DOHH2 (cell line): ENCODE measurements around the gene GALNS.
A peak's percentile ranks its signal among the peaks of the same experiment; 100 is the strongest.

Experiments
- H3F3A ChIP-seq: fragments of 200-600 bp; sonication (generic), shearing (Covaris generic); 2 replicates; pipeline ENCODE4 v1.6.0; 2016; ENCODE audit warnings: antibody characterized with exemption, mild to moderate bottlenecking; ENCODE audit not compliant: control insufficient read depth, insufficient read depth
- H3K27ac ChIP-seq: fragments of 200-600 bp; sonication (generic); 2 replicates; pipeline ENCODE4 v1.5.1; 2014; ENCODE audit warnings: low read depth, mild to moderate bottlenecking, low read length, moderate library complexity
- H3K27me3 ChIP-seq: fragments of 200-600 bp; sonication (generic); 2 replicates; pipeline ENCODE4 v1.6.1; 2014; ENCODE audit warnings: mild to moderate bottlenecking, low read length, mixed read lengths; ENCODE audit not compliant: control insufficient read depth
- H3K36me3 ChIP-seq: fragments of 200-600 bp; sonication (generic); 2 replicates; pipeline ENCODE4 v1.6.1; 2014; ENCODE audit warnings: mild to moderate bottlenecking, low read length, moderate library complexity, mixed read lengths; ENCODE audit not compliant: control insufficient read depth
- H3K4me1 ChIP-seq: fragments of 200-600 bp; sonication (generic); 2 replicates; pipeline ENCODE4 v1.6.1; 2014; ENCODE audit warnings: mild to moderate bottlenecking, low read length, mixed read lengths; ENCODE audit not compliant: control insufficient read depth
- H3K4me2 ChIP-seq: fragments of 200-600 bp; sonication (generic); 2 replicates; pipeline ENCODE4 v1.6.0; 2014; ENCODE audit warnings: mild to moderate bottlenecking, low read length, moderate library complexity
- H3K4me3 ChIP-seq: fragments of 200-600 bp; sonication (generic); 2 replicates; pipeline ENCODE4 v1.5.1; 2014; ENCODE audit warnings: mild to moderate bottlenecking, low read length, mixed read lengths
- H3K79me2 ChIP-seq: fragments of 200-600 bp; sonication (generic); 2 replicates; pipeline ENCODE4 v1.6.1; 2014; ENCODE audit warnings: mild to moderate bottlenecking, low read length, mixed read lengths; ENCODE audit not compliant: control insufficient read depth
- H3K9me2 ChIP-seq: fragments of 200-600 bp; sonication (generic); replicated peaks from 2 replicates; pipeline ENCODE4 v1.6.1; 2014; ENCODE audit warnings: mild to moderate bottlenecking, low read length, mixed read lengths; ENCODE audit not compliant: control insufficient read depth
- H3K9me3 ChIP-seq: fragments of 200-600 bp; sonication (generic); 2 replicates; pipeline ENCODE4 v1.6.1; 2014; ENCODE audit warnings: antibody characterized with exemption, low read length, mixed read lengths; ENCODE audit not compliant: control insufficient read depth, insufficient read depth
- H4K20me1 ChIP-seq: fragments of 200-600 bp; sonication (generic); 2 replicates; pipeline ENCODE4 v1.6.0; 2014; ENCODE audit warnings: low read depth, mild to moderate bottlenecking, antibody characterized with exemption, low read length, moderate library complexity; ENCODE audit not compliant: control insufficient read depth, insufficient read depth
- EZH2phosphoT487 ChIP-seq: fragments of 200-600 bp; sonication (generic); IDR thresholded peaks from 2 replicates; pipeline ENCODE4 v1.6.1; 2017; ENCODE audit warnings: borderline replicate concordance, mild to moderate bottlenecking, antibody characterized with exemption, low read length, moderate library complexity, mixed read lengths
- TF ChIP-seq, protein P1 (sequence below): fragments of 200-600 bp; sonication (generic); IDR thresholded peaks from one replicate; pipeline ENCODE4 v1.5.1; 2014; ENCODE audit warnings: antibody characterized with exemption, mild to moderate bottlenecking, low read depth, low read length; ENCODE audit not compliant: poor library complexity, severe bottlenecking

Gene GALNS

DNA sequence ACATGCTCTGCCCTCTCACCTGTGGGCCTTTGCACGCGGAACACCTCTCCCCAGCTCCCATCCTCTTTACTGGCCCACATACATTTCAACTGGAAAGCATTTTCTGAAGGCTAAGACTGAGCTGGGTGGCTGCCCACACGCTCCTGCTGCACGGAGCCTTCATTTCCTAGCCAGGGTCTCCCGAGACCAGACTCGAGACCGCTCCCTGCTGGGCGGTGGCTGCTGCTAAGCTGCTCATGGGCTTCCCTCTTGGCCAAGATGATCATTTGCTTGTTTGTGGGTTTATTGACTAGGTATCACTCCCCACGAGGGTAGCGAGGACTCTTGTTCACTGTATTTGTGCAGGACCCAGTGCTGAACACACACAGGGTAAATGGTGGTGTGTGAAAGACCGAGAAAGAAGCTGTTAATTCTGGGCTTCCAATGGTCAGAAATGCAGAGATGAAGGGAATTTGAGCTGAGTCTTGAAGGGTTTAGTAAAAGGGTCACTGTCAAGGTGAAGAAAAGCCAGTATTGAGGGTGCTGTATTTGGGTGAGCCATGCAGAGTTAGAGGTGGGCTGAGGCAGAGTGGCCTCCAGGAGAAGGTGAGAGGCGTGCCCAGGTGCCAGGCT lies 1.1 kb upstream of the GALNS start:
- Histone ChIP-seq H3K4me2 (peak overlapping the region; percentile 67), H3K9me3 (no peaks in the 10 kb centered on the region), H3K79me2 (peaks cover 14% of the 10 kb centered on the region), H3K27ac (no peak overlapping the region), H3K4me1 (peaks cover 30% of the 10 kb centered on the region), H3K36me3 (peaks cover 21% of the 10 kb centered on the region), H3F3A (peaks cover 7% of the 10 kb centered on the region), H3K9me2 (no peaks in the 10 kb centered on the region), H4K20me1 (no peaks in the 10 kb centered on the region), H3K4me3 (peak overlapping the region; percentile 77), H3K27me3 (no peaks in the 10 kb centered on the region)
- TF ChIP-seq, protein P1, sequence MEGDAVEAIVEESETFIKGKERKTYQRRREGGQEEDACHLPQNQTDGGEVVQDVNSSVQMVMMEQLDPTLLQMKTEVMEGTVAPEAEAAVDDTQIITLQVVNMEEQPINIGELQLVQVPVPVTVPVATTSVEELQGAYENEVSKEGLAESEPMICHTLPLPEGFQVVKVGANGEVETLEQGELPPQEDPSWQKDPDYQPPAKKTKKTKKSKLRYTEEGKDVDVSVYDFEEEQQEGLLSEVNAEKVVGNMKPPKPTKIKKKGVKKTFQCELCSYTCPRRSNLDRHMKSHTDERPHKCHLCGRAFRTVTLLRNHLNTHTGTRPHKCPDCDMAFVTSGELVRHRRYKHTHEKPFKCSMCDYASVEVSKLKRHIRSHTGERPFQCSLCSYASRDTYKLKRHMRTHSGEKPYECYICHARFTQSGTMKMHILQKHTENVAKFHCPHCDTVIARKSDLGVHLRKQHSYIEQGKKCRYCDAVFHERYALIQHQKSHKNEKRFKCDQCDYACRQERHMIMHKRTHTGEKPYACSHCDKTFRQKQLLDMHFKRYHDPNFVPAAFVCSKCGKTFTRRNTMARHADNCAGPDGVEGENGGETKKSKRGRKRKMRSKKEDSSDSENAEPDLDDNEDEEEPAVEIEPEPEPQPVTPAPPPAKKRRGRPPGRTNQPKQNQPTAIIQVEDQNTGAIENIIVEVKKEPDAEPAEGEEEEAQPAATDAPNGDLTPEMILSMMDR, result peak; percentile 88
- no peak for TF ChIP-seq EZH2phosphoT487

- Histone ChIP-seq H4K20me1 (no peaks in the 10 kb centered on the region), H3K27me3 (no peaks in the 10 kb centered on the region), H3F3A (peaks cover 7% of the 10 kb centered on the region), H3K4me2 (peak overlapping the region; percentile 50), H3K4me3 (peak overlapping the region; percentile 77), H3K36me3 (peaks cover 20% of the 10 kb centered on the region), H3K9me2 (no peaks in the 10 kb centered on the region), H3K79me2 (peaks cover 14% of the 10 kb centered on the region), H3K4me1 (peaks cover 30% of the 10 kb centered on the region), H3K9me3 (no peaks in the 10 kb centered on the region), H3K27ac (no peak overlapping the region)
- TF ChIP-seq EZH2phosphoT487, result no peak
- TF ChIP-seq, protein P1, result no peak
These were observed 472 bp downstream of the GALNS start for GRCh38 chr16:88856122-88856827.

DNA sequence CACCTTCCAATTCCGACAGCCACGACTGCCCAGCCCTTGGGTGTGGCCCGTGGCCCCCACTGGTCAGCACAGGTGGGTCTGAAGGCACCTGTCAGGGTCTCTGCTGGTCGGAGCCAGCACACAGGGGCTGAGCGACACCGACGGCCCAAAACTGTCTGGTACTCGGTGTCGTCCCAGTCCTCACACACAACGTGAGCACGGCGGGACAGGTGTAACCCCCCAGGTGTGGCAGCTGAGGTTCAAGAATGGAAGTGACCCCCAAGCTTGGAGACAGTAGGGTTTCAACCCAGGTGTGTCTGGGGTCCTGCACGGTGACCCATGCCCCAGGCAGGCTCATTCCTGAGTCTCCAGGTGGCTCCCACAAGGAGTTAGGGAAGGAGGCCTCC lies 1.0 kb downstream of the GALNS start:
- TF ChIP-seq EZH2phosphoT487, result no peak
- TF ChIP-seq, protein P1, result no peak
- Histone ChIP-seq H3K27me3 (no peaks in the 10 kb centered on the region), H3K4me1 (peaks cover 30% of the 10 kb centered on the region), H3K27ac (no peak overlapping the region), H3K9me2 (no peaks in the 10 kb centered on the region), H4K20me1 (no peaks in the 10 kb centered on the region), H3K4me2 (peak overlapping the region; percentile 47; the same call in 1 of the 2 replicates), H3K9me3 (no peaks in the 10 kb centered on the region), H3K79me2 (peaks cover 14% of the 10 kb centered on the region), H3K36me3 (peaks cover 17% of the 10 kb centered on the region), H3F3A (peaks cover 7% of the 10 kb centered on the region), H3K4me3 (peak overlapping the region; percentile 39; the same call in 1 of the 2 replicates)
